ENCODE results near the gene FAM53C. TPM values are rescaled to one million over a fixed set of nuclear protein-coding genes. Genes with fewer than 3 reads are reported as not detected.
A peak's percentile ranks its signal among the peaks of the same experiment; 100 is the strongest.

Gene FAM53C
- total RNA-seq, 4 donors from 2014 or later = 5.2 to 27.7 (median 14.0) TPM

DNA sequence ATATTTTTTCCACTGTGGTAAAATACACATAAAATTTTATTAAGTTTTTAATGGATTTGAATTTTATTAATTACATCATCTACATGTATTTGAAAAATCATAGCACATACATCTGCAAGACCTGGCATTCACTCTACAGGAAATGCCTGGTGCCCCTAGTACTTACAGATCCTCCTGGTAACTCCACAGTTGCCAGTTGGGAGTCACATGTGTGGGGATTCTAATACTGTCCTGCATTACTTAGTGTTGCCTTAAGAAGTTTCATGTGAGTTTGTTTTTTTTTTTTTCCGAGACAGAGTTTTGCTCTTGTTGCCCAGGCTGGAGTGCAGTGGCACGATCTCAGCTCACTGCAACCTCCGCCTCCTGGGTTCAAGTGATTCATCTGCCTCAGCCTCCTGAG is 32.5 kb downstream of the FAM53C start:
- Histone ChIP-seq H3K9me3 (no peaks in the 10 kb centered on the region), H3K4me1 (peaks cover 6 to 58% (median 10%) of the 10 kb centered on the region in 4 donors), H3K27me3 (no peaks in the 10 kb centered on the region), H3K4me3 (no peak overlapping the region), H3K27ac (peak overlapping the region in 1 of 4 donors; percentile 18), H3K36me3 (peaks cover 0 to 20% (median 9%) of the 10 kb centered on the region in 4 donors)
- in situ Hi-C loops (cut with MboI; ENCODE audit: low pct_ligation_motif_present in 1 of 4, low pct_unique_long_range_greater_than_20kb in 1 of 4, low sequenced_read_pairs in 3 of 4) = no loop called here
- intact Hi-C loops (cut with DNase I; ENCODE audit: low total_unique reads) = no loop called here
- 64 to 91% methylated on average over 3 of the region's 3 CpGs for WGBS, 2 donors (ENCODE audit: low coverage in 1 of 2)
- no peak for DNase-seq
- TF ChIP-seq, protein P1, sequence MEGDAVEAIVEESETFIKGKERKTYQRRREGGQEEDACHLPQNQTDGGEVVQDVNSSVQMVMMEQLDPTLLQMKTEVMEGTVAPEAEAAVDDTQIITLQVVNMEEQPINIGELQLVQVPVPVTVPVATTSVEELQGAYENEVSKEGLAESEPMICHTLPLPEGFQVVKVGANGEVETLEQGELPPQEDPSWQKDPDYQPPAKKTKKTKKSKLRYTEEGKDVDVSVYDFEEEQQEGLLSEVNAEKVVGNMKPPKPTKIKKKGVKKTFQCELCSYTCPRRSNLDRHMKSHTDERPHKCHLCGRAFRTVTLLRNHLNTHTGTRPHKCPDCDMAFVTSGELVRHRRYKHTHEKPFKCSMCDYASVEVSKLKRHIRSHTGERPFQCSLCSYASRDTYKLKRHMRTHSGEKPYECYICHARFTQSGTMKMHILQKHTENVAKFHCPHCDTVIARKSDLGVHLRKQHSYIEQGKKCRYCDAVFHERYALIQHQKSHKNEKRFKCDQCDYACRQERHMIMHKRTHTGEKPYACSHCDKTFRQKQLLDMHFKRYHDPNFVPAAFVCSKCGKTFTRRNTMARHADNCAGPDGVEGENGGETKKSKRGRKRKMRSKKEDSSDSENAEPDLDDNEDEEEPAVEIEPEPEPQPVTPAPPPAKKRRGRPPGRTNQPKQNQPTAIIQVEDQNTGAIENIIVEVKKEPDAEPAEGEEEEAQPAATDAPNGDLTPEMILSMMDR (IDR thresholded peaks at IDR 0.05) = no peak

DNA sequence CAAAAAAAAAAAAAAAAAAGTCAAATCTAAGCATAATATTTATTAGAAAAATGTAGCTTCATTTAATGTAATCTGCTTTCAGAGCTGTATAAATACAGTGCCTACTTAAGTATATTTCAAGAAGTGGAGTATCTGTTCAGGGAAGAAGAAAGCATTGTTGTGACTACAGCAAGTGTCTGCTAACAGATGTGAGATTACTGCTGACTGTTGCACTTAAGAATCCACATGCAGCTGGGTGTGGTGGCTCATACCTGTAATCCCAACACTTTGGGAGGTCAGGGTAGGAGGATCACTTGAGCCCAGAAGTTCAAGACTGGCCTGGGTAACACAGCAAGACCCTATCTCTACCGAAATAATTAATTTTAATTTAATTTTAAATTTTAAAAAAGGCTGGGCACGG is 33.4 kb downstream of the FAM53C start:
- no peak for TF ChIP-seq POLR2A (IDR thresholded peaks at IDR 0.05)
- no peak for TF ChIP-seq POLR2AphosphoS5 (IDR thresholded peaks at IDR 0.05)
- TF ChIP-seq EP300 (IDR thresholded peaks at IDR 0.05; ENCODE audit: low read depth) = no peak
- TF ChIP-seq, protein P1 (IDR thresholded peaks at IDR 0.05) = no peak

DNA sequence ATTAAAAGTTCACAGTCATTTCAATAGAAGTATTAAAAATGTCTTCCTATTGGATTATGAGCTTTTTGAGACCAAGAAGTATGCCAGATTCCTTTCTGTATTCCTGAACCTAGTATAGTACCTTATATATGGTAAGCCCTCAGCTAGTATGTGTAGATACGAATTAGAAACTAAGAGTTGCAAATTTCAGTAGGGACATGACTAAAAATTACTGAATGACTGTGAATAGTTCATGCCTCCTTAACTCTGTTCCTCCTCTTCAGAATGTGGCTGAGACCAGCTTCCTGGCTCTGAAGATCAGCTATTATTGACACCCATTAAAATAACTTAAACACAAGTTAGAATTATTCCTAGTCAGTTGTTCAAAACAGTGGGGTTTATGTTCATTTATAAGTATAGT is 34.2 kb downstream of the FAM53C start:
- Histone ChIP-seq H3K27ac (no peak overlapping the region), H3K9me3 (no peaks in the 10 kb centered on the region), H3K4me1 (peaks cover 0 to 45% (median 5%) of the 10 kb centered on the region in 4 donors), H3K4me3 (no peak overlapping the region), H3K36me3 (peaks cover 0 to 36% (median 16%) of the 10 kb centered on the region in 4 donors), H3K27me3 (no peaks in the 10 kb centered on the region)
- 50 to 68% methylated on average over 1 of the region's 1 CpG for WGBS, 2 donors (ENCODE audit: low coverage in 1 of 2)
- DNase-seq = no peak
- intact Hi-C loops (cut with DNase I; ENCODE audit: low total_unique reads) = no loop called here
- in situ Hi-C loops (cut with MboI; ENCODE audit: low pct_ligation_motif_present in 1 of 4, low pct_unique_long_range_greater_than_20kb in 1 of 4, low sequenced_read_pairs in 3 of 4) = no loop called here
- no peak for TF ChIP-seq POLR2AphosphoS5 (IDR thresholded peaks at IDR 0.05)
- TF ChIP-seq POLR2A (IDR thresholded peaks at IDR 0.05) = no peak
- TF ChIP-seq, protein P1 (IDR thresholded peaks at IDR 0.05) = no peak
- no peak for TF ChIP-seq EP300 (IDR thresholded peaks at IDR 0.05; ENCODE audit: low read depth)

More for the DNA sequence above, 33.4 kb downstream of the FAM53C start:
- no peaks in the 10 kb centered on the region for H3K9me3 ChIP-seq
- H3K4me1 ChIP-seq = peaks cover 6 to 52% (median 8%) of the 10 kb centered on the region in 4 donors
- no peak for DNase-seq
- peaks cover 0 to 29% (median 12%) of the 10 kb centered on the region in 4 donors for H3K36me3 ChIP-seq
- 96 to 100% methylated on average over 1 to 2 of the region's 2 CpGs for WGBS, 2 donors (ENCODE audit: low coverage in 1 of 2)
- in situ Hi-C loops (cut with MboI; ENCODE audit: low pct_ligation_motif_present in 1 of 4, low pct_unique_long_range_greater_than_20kb in 1 of 4, low sequenced_read_pairs in 3 of 4) = no loop called here
- H3K27ac ChIP-seq = no peak overlapping the region
- H3K27me3 ChIP-seq = no peaks in the 10 kb centered on the region
- no peak overlapping the region for H3K4me3 ChIP-seq
- intact Hi-C loops (cut with DNase I; ENCODE audit: low total_unique reads) = no loop called here

DNA sequence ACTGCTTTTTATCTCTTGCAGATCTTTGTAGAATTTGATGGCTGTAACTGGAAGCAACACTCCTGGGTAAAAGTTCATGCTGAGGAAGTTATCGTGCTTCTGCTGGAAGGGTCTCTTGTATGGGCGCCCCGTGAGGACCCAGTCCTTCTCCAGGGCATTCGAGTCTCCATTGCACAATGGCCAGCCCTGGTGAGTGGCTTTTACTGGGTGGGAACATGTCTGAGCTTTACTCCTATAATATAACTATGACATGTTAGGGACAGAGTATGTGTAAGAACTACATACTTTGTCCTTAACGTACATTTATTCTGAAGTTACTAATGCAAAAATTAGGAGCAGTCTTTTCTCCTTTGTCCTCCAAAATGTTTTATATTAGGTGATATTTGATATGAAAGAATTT is 34.6 kb downstream of the FAM53C start:
- H3K36me3 ChIP-seq = peaks cover 0 to 41% (median 18%) of the 10 kb centered on the region in 4 donors
- DNase-seq = no peak
- H3K4me3 ChIP-seq = no peak overlapping the region
- WGBS, 2 donors (ENCODE audit: low coverage in 1 of 2) = 70 to 100% methylated on average over 1 to 5 of the region's 5 CpGs
- no peak overlapping the region for H3K27ac ChIP-seq
- in situ Hi-C loops (cut with MboI; ENCODE audit: low pct_ligation_motif_present in 1 of 4, low pct_unique_long_range_greater_than_20kb in 1 of 4, low sequenced_read_pairs in 3 of 4) = no loop called here
- H3K27me3 ChIP-seq = no peaks in the 10 kb centered on the region
- H3K9me3 ChIP-seq = no peaks in the 10 kb centered on the region
- TF ChIP-seq EP300 (IDR thresholded peaks at IDR 0.05; ENCODE audit: low read depth) (no peak), POLR2AphosphoS5 (IDR thresholded peaks at IDR 0.05) (no peak)
- intact Hi-C loops (cut with DNase I; ENCODE audit: low total_unique reads) = no loop called here
- H3K4me1 ChIP-seq = peaks cover 0 to 40% (median 2%) of the 10 kb centered on the region in 4 donors

DNA sequence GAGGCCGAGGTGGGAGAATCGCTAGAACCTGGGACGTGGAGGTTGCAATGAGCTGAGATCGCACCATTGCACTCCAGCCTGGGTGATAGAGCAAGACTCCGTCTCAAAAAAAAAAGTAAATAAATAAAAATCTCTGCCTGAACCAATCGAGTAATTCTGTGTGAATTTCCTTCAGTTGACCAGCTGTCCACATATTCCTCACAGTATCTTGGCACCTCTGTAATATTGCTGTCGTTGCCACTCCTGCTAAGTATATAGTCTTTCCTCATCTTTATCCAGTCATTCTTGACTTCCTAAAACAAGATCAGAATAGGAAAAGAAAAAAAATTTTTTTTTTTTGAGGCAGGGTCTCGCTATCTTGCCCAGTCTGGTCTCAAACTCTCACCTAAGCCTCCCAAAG is 44.3 kb downstream of the FAM53C start:
- no peaks in the 10 kb centered on the region for H3K4me1 ChIP-seq
- no peak overlapping the region for H3K27ac ChIP-seq
- in situ Hi-C loops (cut with MboI; ENCODE audit: low pct_ligation_motif_present in 1 of 4, low pct_unique_long_range_greater_than_20kb in 1 of 4, low sequenced_read_pairs in 3 of 4) = no loop called here
- no peaks in the 10 kb centered on the region for H3K9me3 ChIP-seq
- no peak for TF ChIP-seq POLR2A (IDR thresholded peaks at IDR 0.05)
- H3K36me3 ChIP-seq = peaks cover 0 to 91% (median 41%) of the 10 kb centered on the region in 4 donors
- no peak for DNase-seq
- no peaks in the 10 kb centered on the region for H3K27me3 ChIP-seq
- H3K4me3 ChIP-seq = no peak overlapping the region
- WGBS, 2 donors (ENCODE audit: low coverage in 1 of 2) = 91 to 97% methylated on average over 5 to 8 of the region's 8 CpGs
- intact Hi-C loops (cut with DNase I; ENCODE audit: low total_unique reads) = no loop called here

All from transverse colon (tissue), 4 donors.